ENCODE data around the gene ZNF750.

ZNF750 gene

GRCh38 chr17:82779541-82779940 is 60.3 kb downstream of the ZNF750 start:
- ATAC-seq: no peak

More at GRCh38 chr17:82779541-82779940, 60.3 kb downstream of the ZNF750 start:
- no peak for TF ChIP-seq ZNF70 (CRISPR knock-in tag; IDR thresholded peaks at IDR 0.05)
- no peak for TF ChIP-seq CSRNP3 (CRISPR knock-in tag; IDR thresholded peaks at IDR 0.05)
- TF ChIP-seq TOX (CRISPR knock-in tag; IDR thresholded peaks at IDR 0.05; ENCODE audit: borderline replicate concordance): no peak
- TF ChIP-seq ZC3H10 (CRISPR knock-in tag; IDR thresholded peaks at IDR 0.05): no peak
- no peak for TF ChIP-seq TCF4 (CRISPR knock-in tag; IDR thresholded peaks at IDR 0.05; ENCODE audit: borderline replicate concordance)
- no peak for TF ChIP-seq ESRRG (CRISPR knock-in tag; IDR thresholded peaks at IDR 0.05)
- TF ChIP-seq, protein P1, sequence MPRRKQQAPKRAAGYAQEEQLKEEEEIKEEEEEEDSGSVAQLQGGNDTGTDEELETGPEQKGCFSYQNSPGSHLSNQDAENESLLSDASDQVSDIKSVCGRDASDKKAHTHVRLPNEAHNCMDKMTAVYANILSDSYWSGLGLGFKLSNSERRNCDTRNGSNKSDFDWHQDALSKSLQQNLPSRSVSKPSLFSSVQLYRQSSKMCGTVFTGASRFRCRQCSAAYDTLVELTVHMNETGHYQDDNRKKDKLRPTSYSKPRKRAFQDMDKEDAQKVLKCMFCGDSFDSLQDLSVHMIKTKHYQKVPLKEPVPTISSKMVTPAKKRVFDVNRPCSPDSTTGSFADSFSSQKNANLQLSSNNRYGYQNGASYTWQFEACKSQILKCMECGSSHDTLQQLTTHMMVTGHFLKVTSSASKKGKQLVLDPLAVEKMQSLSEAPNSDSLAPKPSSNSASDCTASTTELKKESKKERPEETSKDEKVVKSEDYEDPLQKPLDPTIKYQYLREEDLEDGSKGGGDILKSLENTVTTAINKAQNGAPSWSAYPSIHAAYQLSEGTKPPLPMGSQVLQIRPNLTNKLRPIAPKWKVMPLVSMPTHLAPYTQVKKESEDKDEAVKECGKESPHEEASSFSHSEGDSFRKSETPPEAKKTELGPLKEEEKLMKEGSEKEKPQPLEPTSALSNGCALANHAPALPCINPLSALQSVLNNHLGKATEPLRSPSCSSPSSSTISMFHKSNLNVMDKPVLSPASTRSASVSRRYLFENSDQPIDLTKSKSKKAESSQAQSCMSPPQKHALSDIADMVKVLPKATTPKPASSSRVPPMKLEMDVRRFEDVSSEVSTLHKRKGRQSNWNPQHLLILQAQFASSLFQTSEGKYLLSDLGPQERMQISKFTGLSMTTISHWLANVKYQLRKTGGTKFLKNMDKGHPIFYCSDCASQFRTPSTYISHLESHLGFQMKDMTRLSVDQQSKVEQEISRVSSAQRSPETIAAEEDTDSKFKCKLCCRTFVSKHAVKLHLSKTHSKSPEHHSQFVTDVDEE (CRISPR knock-in tag; IDR thresholded peaks at IDR 0.05): no peak
- TF ChIP-seq ZNF8 (CRISPR knock-in tag; IDR thresholded peaks at IDR 0.05): no peak
- no peak for TF ChIP-seq ZFP3 (CRISPR knock-in tag; IDR thresholded peaks at IDR 0.05)
- TF ChIP-seq ZNF565 (CRISPR knock-in tag; conservative IDR thresholded peaks at IDR 0.05; ENCODE audit: low read depth): no peak
- TF ChIP-seq ARNTL (CRISPR knock-in tag; IDR thresholded peaks at IDR 0.05; ENCODE audit: borderline replicate concordance, low read depth): no peak
- no peak for TF ChIP-seq ISL1 (CRISPR knock-in tag; IDR thresholded peaks at IDR 0.05)
- TF ChIP-seq RARB (CRISPR knock-in tag; IDR thresholded peaks at IDR 0.05): no peak
- TF ChIP-seq, protein P2, sequence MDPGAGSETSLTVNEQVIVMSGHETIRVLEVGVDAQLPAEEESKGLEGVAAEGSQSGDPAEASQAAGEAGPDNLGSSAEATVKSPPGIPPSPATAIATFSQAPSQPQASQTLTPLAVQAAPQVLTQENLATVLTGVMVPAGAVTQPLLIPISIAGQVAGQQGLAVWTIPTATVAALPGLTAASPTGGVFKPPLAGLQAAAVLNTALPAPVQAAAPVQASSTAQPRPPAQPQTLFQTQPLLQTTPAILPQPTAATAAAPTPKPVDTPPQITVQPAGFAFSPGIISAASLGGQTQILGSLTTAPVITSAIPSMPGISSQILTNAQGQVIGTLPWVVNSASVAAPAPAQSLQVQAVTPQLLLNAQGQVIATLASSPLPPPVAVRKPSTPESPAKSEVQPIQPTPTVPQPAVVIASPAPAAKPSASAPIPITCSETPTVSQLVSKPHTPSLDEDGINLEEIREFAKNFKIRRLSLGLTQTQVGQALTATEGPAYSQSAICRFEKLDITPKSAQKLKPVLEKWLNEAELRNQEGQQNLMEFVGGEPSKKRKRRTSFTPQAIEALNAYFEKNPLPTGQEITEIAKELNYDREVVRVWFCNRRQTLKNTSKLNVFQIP (CRISPR knock-in tag; IDR thresholded peaks at IDR 0.05; ENCODE audit: borderline replicate concordance, low read depth): no peak
- no peak for TF ChIP-seq GLIS3 (CRISPR knock-in tag; IDR thresholded peaks at IDR 0.05)
- TF ChIP-seq BACH2 (CRISPR knock-in tag; IDR thresholded peaks at IDR 0.05; ENCODE audit: borderline replicate concordance): no peak
- TF ChIP-seq PATZ1 (CRISPR knock-in tag; IDR thresholded peaks at IDR 0.05; ENCODE audit: borderline replicate concordance): no peak
